BE2C (cell line): Measurements from ENCODE around the gene MAGEA11.
"Not testable (repeated sequence)": the region's sequence is repeated elsewhere in the genome, so short reads cannot be mapped to it uniquely, and the experiment has no call there.

ENCODE experiments used
- DNase-seq: peaks from one replicate; pipeline ENCODE4 v3.0.0-alpha.2; 2020
- H3K27me3 ChIP-seq: fragments of 250-450 bp; sonication (Bioruptor Pico); 2 replicates; pipeline ENCODE4 v1.5.1; 2020; ENCODE audit warnings: mild to moderate bottlenecking
- H3K36me3 ChIP-seq: fragments of 250-450 bp; sonication (Bioruptor Pico); 2 replicates; pipeline ENCODE4 v1.5.1; 2020; ENCODE audit warnings: mild to moderate bottlenecking
- H3K4me1 ChIP-seq: fragments of 250-450 bp; sonication (Bioruptor Pico); 2 replicates; pipeline ENCODE4 v1.5.1; 2020
- H3K4me3 ChIP-seq: 2 replicates; pipeline ENCODE4 v1.5.1; 2011; ENCODE audit warnings: low read depth, low read length
- H3K9me3 ChIP-seq: fragments of 250-450 bp; sonication (Bioruptor Pico); 2 replicates; pipeline ENCODE4 v1.5.1; 2020
- TF ChIP-seq, protein P1 (sequence below): IDR thresholded peaks from 2 replicates; pipeline ENCODE4 v1.5.1; 2012; ENCODE audit warnings: mild to moderate bottlenecking, low read depth, low read length

MAGEA11 gene

DNA sequence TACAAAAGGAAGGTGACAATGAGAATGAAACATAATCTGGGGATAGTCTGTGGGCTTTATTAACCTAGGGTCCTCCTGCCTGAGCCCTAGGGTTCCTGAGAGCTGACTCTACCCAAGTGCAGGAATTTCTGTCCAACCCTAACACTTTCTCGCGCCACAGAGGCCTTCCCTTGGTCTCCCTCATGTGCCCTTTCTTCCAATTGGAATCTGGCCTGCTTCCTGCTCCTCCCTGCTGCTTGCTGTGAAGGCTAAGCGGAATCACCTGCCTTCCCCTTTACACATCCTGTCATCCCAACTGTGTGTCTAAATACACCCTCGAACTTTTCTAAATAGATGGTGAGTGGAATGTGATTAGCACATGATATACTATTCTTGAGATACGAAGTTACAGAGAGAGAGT is 5.9 kb downstream of the MAGEA11 start:
- no peak for DNase-seq
- Histone ChIP-seq H3K36me3 (no peaks in the 10 kb centered on the region), H3K9me3 (no peaks in the 10 kb centered on the region), H3K4me3 (no peak overlapping the region), H3K4me1 (no peaks in the 10 kb centered on the region), H3K27me3 (no peaks in the 10 kb centered on the region)
- TF ChIP-seq, protein P1, sequence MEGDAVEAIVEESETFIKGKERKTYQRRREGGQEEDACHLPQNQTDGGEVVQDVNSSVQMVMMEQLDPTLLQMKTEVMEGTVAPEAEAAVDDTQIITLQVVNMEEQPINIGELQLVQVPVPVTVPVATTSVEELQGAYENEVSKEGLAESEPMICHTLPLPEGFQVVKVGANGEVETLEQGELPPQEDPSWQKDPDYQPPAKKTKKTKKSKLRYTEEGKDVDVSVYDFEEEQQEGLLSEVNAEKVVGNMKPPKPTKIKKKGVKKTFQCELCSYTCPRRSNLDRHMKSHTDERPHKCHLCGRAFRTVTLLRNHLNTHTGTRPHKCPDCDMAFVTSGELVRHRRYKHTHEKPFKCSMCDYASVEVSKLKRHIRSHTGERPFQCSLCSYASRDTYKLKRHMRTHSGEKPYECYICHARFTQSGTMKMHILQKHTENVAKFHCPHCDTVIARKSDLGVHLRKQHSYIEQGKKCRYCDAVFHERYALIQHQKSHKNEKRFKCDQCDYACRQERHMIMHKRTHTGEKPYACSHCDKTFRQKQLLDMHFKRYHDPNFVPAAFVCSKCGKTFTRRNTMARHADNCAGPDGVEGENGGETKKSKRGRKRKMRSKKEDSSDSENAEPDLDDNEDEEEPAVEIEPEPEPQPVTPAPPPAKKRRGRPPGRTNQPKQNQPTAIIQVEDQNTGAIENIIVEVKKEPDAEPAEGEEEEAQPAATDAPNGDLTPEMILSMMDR = no peak

DNA sequence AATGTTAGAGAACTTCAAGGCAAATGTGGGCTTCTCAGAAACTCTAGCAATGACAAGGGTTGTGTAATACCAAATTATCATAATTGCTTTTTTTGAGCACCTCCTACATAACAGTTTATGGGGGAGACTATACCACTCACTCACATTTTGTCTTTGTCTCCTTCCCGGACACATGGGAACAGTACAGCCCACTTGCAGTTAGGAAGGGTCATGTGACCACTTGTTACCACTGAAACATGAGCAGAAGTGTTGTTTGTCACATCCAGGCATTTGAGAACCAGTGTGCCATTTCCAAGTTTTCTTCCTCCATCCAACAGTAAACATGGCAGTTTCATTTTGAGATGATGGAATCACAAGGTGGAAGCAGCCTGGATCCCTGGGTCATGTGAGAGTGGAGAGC is 6.9 kb downstream of the MAGEA11 start:
- H3K36me3 ChIP-seq = no peaks in the 10 kb centered on the region
- H3K4me1 ChIP-seq = no peaks in the 10 kb centered on the region
- H3K9me3 ChIP-seq = no peaks in the 10 kb centered on the region
- TF ChIP-seq, protein P1 = no peak
- DNase-seq = no peak
- no peak overlapping the region for H3K4me3 ChIP-seq
- H3K27me3 ChIP-seq = no peaks in the 10 kb centered on the region

DNA sequence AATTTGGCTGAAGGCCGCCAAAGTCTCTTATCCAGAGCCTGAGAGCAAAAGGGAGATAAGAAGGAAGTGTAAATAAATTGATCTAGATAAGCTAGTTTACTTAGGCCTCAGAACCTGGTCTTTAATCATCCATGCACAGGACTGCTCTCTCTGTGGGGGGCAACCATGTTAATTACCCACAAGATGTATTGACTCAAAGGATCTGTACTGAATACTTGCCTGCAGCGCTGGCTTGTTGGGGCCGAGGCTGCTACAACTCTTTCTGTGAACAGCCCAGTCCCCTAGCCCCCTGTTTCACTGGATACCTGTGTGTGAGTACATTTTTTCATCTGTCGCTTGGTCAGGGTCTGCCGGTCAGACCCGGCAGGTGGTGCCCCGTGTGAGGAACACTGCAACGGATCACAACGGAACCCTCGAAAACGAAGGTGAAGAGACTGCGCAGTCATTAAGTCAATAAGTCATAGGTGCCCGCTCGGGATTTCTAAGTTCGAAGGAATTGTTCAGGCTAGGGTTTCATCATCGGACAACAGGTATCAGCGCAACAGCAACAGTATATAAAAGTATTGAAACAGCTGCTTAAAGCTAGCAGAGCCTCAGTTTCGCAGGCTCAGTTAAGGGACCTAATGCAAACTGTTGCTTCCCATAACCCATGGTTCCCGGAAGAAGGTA is 8.3 kb downstream of the MAGEA11 start:
- no peaks in the 10 kb centered on the region for H3K4me1 ChIP-seq
- no peaks in the 10 kb centered on the region for H3K9me3 ChIP-seq
- no peak overlapping the region for H3K4me3 ChIP-seq
- TF ChIP-seq, protein P1 = no peak
- H3K27me3 ChIP-seq = no peaks in the 10 kb centered on the region
- DNase-seq = no peak
- H3K36me3 ChIP-seq = no peaks in the 10 kb centered on the region

DNA sequence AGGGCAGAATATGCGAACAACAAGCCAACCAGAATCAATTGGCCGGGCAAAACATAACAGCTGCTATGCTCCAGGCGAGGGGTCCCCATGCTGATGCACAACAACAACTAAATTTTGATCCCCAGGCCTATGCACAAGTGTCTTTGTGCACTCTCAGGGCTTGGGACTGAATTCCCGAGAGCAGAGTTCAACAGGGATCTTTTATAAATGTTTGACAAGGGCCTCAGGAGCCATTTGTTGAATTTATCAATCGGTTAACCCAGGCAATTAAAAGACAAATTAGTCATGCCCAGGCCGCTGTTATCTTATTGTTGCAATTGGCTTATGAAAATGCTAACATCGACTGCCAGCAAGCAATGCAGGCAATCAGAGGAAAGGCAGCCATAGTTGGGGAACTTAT is 9.4 kb downstream of the MAGEA11 start:
- H3K4me3 ChIP-seq, H3K27me3 ChIP-seq, H3K4me1 ChIP-seq, H3K36me3 ChIP-seq, H3K9me3 ChIP-seq: not testable (repeated sequence)
- DNase-seq = peak; percentile 30

DNA sequence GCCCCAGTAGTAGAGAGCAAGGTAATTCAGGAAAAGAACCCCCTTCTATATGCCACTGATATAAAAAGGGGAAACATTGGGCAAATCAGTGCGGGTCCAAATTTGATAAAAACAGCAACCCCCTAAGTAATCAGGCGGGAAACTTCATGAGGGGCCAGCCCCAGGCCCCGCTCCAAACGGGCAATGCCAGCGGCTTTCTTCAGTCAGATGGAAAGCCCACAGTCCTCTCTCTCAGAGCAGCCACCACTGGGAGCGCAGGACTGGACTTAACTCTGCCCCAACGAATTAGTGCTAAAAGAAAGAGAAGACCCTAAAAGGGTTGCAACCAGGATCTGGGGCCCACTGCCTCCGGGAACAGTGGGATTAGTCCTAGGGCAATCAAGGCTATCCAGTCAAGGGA is 9.9 kb downstream of the MAGEA11 start:
- Histone ChIP-seq H3K4me3 (no peak overlapping the region), H3K4me1 (no peaks in the 10 kb centered on the region), H3K9me3 (no peaks in the 10 kb centered on the region), H3K27me3 (no peaks in the 10 kb centered on the region), H3K36me3 (no peaks in the 10 kb centered on the region)
- DNase-seq = no peak
- TF ChIP-seq, protein P1 = no peak

DNA sequence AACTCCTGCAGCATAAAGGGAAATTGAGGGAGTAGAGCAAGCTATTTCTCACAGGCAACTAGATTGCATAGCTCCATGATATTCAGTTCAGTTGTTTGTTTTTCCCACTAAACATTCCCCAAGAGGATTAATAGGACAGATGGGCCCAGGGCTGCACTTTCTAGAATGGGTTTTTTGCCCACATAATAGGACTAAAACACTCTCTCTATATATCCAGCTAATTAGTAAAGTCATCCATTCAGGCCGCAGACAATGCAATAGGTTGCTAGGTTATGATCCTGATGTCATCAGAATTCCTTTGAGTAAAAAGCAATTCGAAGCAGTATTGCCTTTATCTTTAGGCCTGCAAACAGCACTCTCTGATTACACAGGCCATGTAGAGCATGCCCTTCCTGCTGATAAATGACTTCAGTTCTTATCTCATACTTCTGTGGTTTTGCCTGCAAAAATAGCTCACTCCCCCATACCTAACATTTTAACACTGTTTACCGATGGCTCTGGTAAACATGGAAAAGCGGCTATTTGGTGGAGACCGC is 11.8 kb downstream of the MAGEA11 start:
- H3K9me3 ChIP-seq, H3K27me3 ChIP-seq, H3K4me1 ChIP-seq, H3K36me3 ChIP-seq, DNase-seq, H3K4me3 ChIP-seq: not testable (repeated sequence)

DNA sequence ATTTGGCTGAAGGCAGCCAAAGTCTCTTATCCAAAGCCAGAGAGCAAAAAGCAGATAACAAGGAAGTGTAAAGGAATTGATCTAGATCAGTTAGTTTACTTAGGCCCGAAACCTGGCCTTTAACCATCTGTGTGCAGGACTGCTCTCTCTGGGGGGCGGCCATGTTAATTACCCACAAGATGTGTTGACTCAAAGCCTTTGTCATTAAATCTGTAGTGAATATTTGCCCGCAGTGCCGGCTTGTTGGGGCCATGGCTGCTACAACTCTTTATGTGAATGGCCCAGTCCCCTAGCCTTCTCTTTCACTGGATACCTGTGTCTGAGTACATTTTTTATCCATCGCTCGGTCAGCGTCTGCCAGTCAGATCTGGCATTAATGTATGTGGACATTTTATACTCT is 15.4 kb downstream of the MAGEA11 start:
- not testable (repeated sequence) for H3K36me3 ChIP-seq, DNase-seq, H3K4me3 ChIP-seq, H3K4me1 ChIP-seq, H3K27me3 ChIP-seq, H3K9me3 ChIP-seq

DNA sequence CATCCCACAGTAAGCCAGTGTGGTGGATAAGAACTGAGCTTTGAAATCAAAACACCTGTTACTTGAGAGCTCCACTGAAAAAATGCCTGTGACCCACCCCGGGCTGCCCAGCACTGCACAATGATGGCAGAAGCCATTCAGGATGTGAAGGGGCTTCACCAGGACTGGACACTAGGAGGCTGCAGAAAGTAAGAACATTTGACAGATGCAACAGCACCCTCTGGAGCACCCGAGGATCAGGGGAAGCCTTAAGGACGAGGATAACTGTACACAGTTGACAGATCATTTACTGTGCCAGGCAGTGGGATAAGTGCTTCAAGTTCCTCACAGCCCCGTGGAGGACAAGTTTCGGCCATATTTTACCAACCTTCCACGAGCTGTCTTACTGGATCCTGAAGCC is 30.4 kb downstream of the MAGEA11 start:
- H3K36me3 ChIP-seq, H3K9me3 ChIP-seq, H3K27me3 ChIP-seq, DNase-seq, H3K4me1 ChIP-seq, H3K4me3 ChIP-seq: not testable (repeated sequence)

DNA sequence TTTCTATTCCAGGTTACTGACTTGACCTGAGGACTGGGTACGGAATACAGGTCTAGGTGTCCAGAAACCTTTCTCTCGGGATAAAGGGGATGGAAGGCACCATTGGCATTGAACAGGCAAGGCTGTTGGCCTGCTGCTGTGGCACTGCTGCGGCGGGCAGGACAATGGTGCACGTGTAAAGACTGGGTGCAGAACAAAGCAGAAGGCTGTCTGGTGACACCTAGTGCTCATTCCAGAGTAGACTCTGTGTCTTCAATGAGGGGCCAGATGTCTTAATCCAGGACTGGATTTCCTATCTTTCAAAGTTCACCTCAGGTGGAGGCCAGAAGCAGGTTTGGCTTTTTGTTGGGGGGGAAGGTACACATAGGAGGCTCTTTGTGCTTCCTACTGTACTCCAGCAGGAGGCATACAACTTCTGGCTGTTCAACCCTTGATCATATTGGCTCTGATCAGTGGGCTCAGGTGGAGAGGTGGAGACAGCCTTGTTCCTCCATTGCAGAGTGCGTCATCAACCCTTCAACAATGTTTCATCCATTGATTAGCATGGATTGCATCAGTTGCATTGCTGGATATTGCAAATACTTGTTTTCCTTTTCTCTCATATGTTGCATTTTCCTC is 34.6 kb downstream of the MAGEA11 start:
- not testable (repeated sequence) for H3K4me1 ChIP-seq, H3K36me3 ChIP-seq, DNase-seq, H3K9me3 ChIP-seq, H3K4me3 ChIP-seq, H3K27me3 ChIP-seq
